ENCODE data around the gene COL18A1. TPM values are rescaled to one million over a fixed set of nuclear protein-coding genes. Genes with fewer than 3 reads are reported as not detected.
A peak's percentile ranks its signal among the peaks of the same experiment; 100 is the strongest.

Gene COL18A1
- total RNA-seq, 4 donors from 2014 or later = 16.4 to 42.2 (median 20.7) TPM

DNA sequence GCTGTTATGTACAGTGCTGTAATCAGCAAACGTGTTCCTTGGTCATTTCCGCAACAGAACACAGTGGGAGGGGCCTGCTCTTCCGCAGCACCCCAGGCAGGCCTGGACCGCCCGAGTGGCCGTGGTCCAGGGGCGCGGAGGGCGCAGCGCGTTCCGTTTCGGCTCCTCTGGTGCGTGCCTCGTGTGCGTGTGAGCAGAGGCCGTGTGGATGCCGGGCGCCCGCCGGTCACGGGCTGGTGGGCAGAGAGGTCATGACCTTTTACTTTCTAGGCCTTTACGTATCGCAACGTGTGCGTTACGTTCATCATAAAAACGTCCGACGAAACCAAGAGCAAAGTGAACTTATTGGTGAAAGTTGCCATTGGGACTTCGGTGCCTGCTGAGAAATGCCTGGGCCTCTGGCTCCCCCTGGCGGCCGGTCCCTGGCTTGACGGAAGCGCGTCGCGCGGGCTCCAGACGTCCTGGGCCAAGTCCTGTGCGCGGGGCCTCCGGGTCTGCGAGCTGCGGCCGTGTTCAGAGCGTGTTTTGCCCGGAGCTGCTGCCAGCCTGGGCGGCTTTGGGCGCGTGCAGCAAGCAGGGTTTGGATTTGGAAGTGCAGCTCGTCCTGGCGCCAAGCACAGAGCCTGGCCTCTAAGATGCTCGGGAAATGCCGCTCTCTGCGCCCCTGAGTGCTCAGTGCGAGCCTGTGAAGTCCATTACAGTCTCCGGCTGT is 34.4 kb downstream of the COL18A1 start:
- no peaks in the 10 kb centered on the region for H3K36me3 ChIP-seq
- H3K9me3 ChIP-seq = no peaks in the 10 kb centered on the region
- in situ Hi-C loops (cut with MboI; ENCODE audit: low sequenced_read_pairs in 4 of 4) (loop anchor here in 1 of 4 donors (25.0 kb wide), 1 partner anchor 152 kb away; the partner anchor contains the start of gene POFUT2), intact Hi-C loops (cut with DNase I; ENCODE audit: low total_unique reads) (loop anchor here (1.0 kb wide), 2 partner anchors 147 to 299 kb away; no protein-coding TSS in a partner anchor)
- no peak for TF ChIP-seq POLR2A (IDR thresholded peaks at IDR 0.05)
- TF ChIP-seq, protein P1, sequence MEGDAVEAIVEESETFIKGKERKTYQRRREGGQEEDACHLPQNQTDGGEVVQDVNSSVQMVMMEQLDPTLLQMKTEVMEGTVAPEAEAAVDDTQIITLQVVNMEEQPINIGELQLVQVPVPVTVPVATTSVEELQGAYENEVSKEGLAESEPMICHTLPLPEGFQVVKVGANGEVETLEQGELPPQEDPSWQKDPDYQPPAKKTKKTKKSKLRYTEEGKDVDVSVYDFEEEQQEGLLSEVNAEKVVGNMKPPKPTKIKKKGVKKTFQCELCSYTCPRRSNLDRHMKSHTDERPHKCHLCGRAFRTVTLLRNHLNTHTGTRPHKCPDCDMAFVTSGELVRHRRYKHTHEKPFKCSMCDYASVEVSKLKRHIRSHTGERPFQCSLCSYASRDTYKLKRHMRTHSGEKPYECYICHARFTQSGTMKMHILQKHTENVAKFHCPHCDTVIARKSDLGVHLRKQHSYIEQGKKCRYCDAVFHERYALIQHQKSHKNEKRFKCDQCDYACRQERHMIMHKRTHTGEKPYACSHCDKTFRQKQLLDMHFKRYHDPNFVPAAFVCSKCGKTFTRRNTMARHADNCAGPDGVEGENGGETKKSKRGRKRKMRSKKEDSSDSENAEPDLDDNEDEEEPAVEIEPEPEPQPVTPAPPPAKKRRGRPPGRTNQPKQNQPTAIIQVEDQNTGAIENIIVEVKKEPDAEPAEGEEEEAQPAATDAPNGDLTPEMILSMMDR (IDR thresholded peaks at IDR 0.05 in 4 of 5, conservative IDR thresholded peaks at IDR 0.05 in 1 of 5) = peak; percentile 93 to 98 (median 97)
- DNase-seq (peak; percentile 48 to 58), ATAC-seq (peak; percentile 84 to 86)
- H3K27ac ChIP-seq = peak overlapping the region; percentile 58 to 74 (median 68)
- H3K27me3 ChIP-seq = peaks cover 0 to 6% (median 0%) of the 10 kb centered on the region in 3 donors
- H3K4me3 ChIP-seq = peak overlapping the region; percentile 46 to 60 (median 53)
- peaks cover 6 to 10% of the 10 kb centered on the region in 2 donors for H3K4me1 ChIP-seq

DNA sequence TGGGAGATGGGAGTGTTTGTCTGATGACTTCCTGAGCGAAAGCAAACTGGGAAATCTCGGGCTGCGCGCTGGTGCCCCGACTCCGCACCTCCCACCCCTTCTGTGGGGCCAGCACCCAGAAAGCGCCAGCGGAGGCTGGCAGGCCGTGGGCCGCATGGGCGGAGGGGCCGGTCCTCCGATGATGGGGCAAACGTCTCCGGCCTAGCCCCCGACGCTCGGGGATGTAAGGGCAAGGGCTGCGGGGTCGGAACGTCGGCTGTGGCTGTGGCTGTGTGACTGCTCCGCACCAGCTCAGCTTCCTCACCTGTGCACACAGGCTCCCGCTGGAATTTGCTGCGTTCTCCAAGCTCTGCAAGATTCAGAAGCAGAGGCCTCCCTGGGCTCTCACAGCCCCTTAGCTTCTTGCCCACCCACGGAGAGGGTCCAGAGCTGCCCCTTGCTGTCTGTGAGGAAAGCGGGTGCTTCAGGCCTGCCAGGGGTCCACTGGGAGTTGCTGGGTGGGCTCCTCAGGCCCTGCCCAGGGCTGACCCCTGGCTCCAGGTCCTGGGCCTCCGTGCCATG is 35.0 kb downstream of the COL18A1 start:
- H3K36me3 ChIP-seq = no peaks in the 10 kb centered on the region
- H3K9me3 ChIP-seq = no peaks in the 10 kb centered on the region
- peak overlapping the region in 2 of 4 donors; percentile 29 to 58 for H3K27ac ChIP-seq
- ATAC-seq = no peak
- peaks cover 0 to 6% (median 0%) of the 10 kb centered on the region in 3 donors for H3K27me3 ChIP-seq
- TF ChIP-seq POLR2A (IDR thresholded peaks at IDR 0.05) = no peak
- TF ChIP-seq, protein P1 (IDR thresholded peaks at IDR 0.05 in 4 of 5, conservative IDR thresholded peaks at IDR 0.05 in 1 of 5) = no peak
- H3K4me3 ChIP-seq = no peak overlapping the region
- DNase-seq = no peak
- H3K4me1 ChIP-seq = peaks cover 6 to 10% of the 10 kb centered on the region in 2 donors
- intact Hi-C loops (cut with DNase I; ENCODE audit: low total_unique reads) = loop anchor here (1.0 kb wide), 2 partner anchors 148 to 300 kb away; no protein-coding TSS in a partner anchor
- in situ Hi-C loops (cut with MboI; ENCODE audit: low sequenced_read_pairs in 4 of 4) = loop anchor here (10.0 to 25.0 kb wide), 3 partner anchors 145 to 295 kb away; partner anchors contain the start of gene POFUT2 (in 1 of the 4)

DNA sequence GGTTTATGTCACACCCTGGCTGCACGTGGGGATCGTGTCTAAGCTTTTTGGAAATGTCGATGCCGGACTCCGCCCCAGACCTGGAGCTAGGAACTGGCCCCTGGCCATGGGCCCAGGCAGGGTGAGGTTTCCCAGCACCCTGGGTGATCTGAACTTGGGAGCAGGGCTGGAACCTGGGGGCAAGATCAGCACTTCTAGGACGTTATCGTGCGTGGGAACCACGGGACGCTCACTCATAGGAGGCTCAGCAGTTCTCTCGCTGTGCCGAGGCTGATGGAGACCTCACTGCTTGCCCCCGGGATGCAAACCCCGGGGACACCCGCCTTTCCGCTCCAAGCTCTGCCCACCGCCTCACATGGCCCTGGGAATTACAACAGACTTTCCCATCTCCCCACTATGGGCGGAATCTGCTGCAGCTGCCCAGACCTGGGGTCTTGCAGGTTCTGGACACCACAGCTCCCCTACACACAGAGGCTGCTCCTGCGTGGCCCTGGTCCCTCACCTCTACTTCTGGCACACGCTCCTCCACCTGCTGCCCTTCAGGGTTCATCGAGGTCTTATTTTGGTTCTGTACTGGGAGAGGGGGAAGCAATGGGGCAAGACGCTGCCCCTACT is 35.9 kb downstream of the COL18A1 start:
- intact Hi-C loops (cut with DNase I; ENCODE audit: low total_unique reads) (no loop called here), in situ Hi-C loops (cut with MboI; ENCODE audit: low sequenced_read_pairs in 4 of 4) (loop anchor here (10.0 to 25.0 kb wide), 3 partner anchors 146 to 296 kb away; partner anchors contain the start of gene POFUT2 (in 1 of the 4))
- DNase-seq (no peak), ATAC-seq (no peak)
- no peak for TF ChIP-seq POLR2A (IDR thresholded peaks at IDR 0.05)
- TF ChIP-seq, protein P1 (IDR thresholded peaks at IDR 0.05 in 4 of 5, conservative IDR thresholded peaks at IDR 0.05 in 1 of 5) = no peak
- H3K36me3 ChIP-seq = no peaks in the 10 kb centered on the region
- no peak overlapping the region for H3K4me3 ChIP-seq
- H3K27ac ChIP-seq = no peak overlapping the region
- peaks cover 6 to 10% of the 10 kb centered on the region in 2 donors for H3K4me1 ChIP-seq
- H3K27me3 ChIP-seq = peaks cover 0 to 6% (median 0%) of the 10 kb centered on the region in 3 donors
- H3K9me3 ChIP-seq = no peaks in the 10 kb centered on the region

DNA sequence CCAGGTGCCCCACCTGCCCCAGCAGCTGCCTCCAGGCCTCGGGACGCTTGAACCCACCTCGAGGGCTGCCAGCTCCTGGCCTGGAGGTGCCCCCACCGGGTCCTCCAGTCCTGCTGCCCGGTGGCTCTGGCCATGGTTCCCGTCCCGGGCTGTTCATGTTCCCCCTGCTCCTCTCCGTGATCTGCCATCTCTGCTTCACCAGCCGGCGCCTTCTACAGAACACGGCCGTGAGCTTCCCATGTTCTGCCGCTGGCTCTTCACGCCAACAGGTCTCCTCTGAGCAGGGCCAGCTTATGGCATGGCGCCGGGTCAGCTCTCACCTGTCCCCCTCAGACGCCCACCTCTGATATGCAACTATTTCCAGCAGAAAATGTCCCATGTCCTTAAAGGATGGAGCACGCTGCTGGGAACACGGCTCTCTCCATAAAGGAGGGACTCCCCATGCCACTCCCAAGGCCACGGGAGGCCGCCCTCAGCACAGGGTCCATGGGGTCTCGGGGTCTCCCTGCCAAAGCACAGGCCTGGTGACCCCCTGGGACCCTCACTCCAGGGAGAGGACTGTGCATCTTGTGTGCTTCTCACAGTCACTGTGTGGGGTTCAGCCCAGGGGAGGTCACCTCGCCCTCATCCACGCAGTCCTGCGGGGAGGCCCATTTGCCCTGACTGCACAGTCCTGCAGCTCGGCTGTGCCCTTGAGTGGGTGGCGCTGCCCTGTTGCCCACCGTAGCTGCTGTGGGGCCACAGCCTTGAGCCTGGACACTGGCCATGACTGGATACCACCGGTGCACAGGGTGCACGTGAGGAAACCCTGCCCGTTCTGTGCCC is 36.7 kb downstream of the COL18A1 start:
- TF ChIP-seq POLR2A (IDR thresholded peaks at IDR 0.05) = no peak
- TF ChIP-seq, protein P1 (IDR thresholded peaks at IDR 0.05 in 4 of 5, conservative IDR thresholded peaks at IDR 0.05 in 1 of 5) = no peak
- intact Hi-C loops (cut with DNase I; ENCODE audit: low total_unique reads) = no loop called here

More for the DNA sequence above, 36.7 kb downstream of the COL18A1 start:
- peaks cover 6 to 10% of the 10 kb centered on the region in 2 donors for H3K4me1 ChIP-seq
- no peak for DNase-seq
- H3K4me3 ChIP-seq = no peak overlapping the region
- ATAC-seq = no peak
- no peak overlapping the region for H3K27ac ChIP-seq
- in situ Hi-C loops (cut with MboI; ENCODE audit: low sequenced_read_pairs in 4 of 4) = loop anchor here (10.0 to 25.0 kb wide), 3 partner anchors 147 to 297 kb away; partner anchors contain the start of gene POFUT2 (in 1 of the 4)
- peaks cover 0 to 8% (median 5%) of the 10 kb centered on the region in 3 donors for H3K27me3 ChIP-seq
- H3K36me3 ChIP-seq = no peaks in the 10 kb centered on the region
- H3K9me3 ChIP-seq = no peaks in the 10 kb centered on the region
